ENCODE measurements around the gene FLRT1. TPM values are rescaled to one million over a fixed set of nuclear protein-coding genes. Genes with fewer than 3 reads are reported as not detected.

Gene FLRT1
- total and polyA plus RNA-seq, 4 donors = 0.10 to 0.60 TPM; not detected in 2

GRCh38 chr11:64004590-64004984, 31.1 kb upstream of the FLRT1 start:
- ATAC-seq (ENCODE audit: low FRiP score) (no peak), DNase-seq (no peak)
- Histone ChIP-seq H3K27ac (ENCODE audit: low read depth in 1 of 2, low read length in 2 of 2) (no peak overlapping the region), H3K36me3 (ENCODE audit: control insufficient read depth in 1 of 2, insufficient read depth in 2 of 2, low read length in 1 of 2) (no peaks in the 10 kb centered on the region), H3K27me3 (ENCODE audit: control insufficient read depth in 1 of 2, insufficient read depth in 2 of 2, low read length in 1 of 2) (no peaks in the 10 kb centered on the region), H3K4me3 (ENCODE audit: low read length in 2 of 2) (no peak overlapping the region), H3K4me1 (ENCODE audit: control insufficient read depth in 1 of 2, insufficient read depth in 2 of 2, low read length in 2 of 2) (no peaks in the 10 kb centered on the region), H3K9me3 (ENCODE audit: control insufficient read depth, low read length) (no peaks in the 10 kb centered on the region)
- 84 to 86% methylated on average over 4 of the region's 4 CpGs for WGBS, 2 donors
- intact Hi-C loops (cut with DNase I) = no loop called here

- 88 to 91% methylated on average over 4 of the region's 4 CpGs for WGBS, 2 donors
- Histone ChIP-seq H3K9me3 (ENCODE audit: control insufficient read depth, low read length) (no peaks in the 10 kb centered on the region), H3K4me1 (ENCODE audit: control insufficient read depth in 1 of 2, insufficient read depth in 2 of 2, low read length in 2 of 2) (no peaks in the 10 kb centered on the region), H3K4me3 (ENCODE audit: low read length in 2 of 2) (no peak overlapping the region), H3K27ac (ENCODE audit: low read depth in 1 of 2, low read length in 2 of 2) (no peak overlapping the region), H3K36me3 (ENCODE audit: control insufficient read depth in 1 of 2, insufficient read depth in 2 of 2, low read length in 1 of 2) (no peaks in the 10 kb centered on the region), H3K27me3 (ENCODE audit: control insufficient read depth in 1 of 2, insufficient read depth in 2 of 2, low read length in 1 of 2) (no peaks in the 10 kb centered on the region)
- no peak for DNase-seq
- intact Hi-C loops (cut with DNase I) = no loop called here
- ATAC-seq (ENCODE audit: low FRiP score) = no peak
Observed at GRCh38 chr11:64005691-64006090, 30.0 kb upstream of the FLRT1 start.

- H3K4me1 ChIP-seq (ENCODE audit: control insufficient read depth in 1 of 2, insufficient read depth in 2 of 2, low read length in 2 of 2) = no peaks in the 10 kb centered on the region
- DNase-seq = no peak
- H3K27ac ChIP-seq (ENCODE audit: low read depth in 1 of 2, low read length in 2 of 2) = no peak overlapping the region
- 47 to 52% methylated on average over 12 of the region's 12 CpGs for whole genome bisulfite sequencing, 2 donors
- H3K36me3 ChIP-seq (ENCODE audit: control insufficient read depth in 1 of 2, insufficient read depth in 2 of 2, low read length in 1 of 2) = no peaks in the 10 kb centered on the region
- no peak for ATAC-seq (ENCODE audit: low FRiP score)
- intact Hi-C loops (cut with DNase I) = no loop called here
- H3K27me3 ChIP-seq (ENCODE audit: control insufficient read depth in 1 of 2, insufficient read depth in 2 of 2, low read length in 1 of 2) = no peaks in the 10 kb centered on the region
- no peak overlapping the region for H3K4me3 ChIP-seq (ENCODE audit: low read length in 2 of 2)
- H3K9me3 ChIP-seq (ENCODE audit: control insufficient read depth, low read length) = no peaks in the 10 kb centered on the region
Observed at GRCh38 chr11:64006398-64006797, 29.3 kb upstream of the FLRT1 start.

- peak overlapping the region in 1 of 2 donors; percentile 0 for H3K4me3 ChIP-seq (ENCODE audit: low read length in 2 of 2)
- 0 to 1% methylated on average over 27 of the region's 27 CpGs for WGBS, 2 donors
- H3K36me3 ChIP-seq (ENCODE audit: control insufficient read depth in 1 of 2, insufficient read depth in 2 of 2, low read length in 1 of 2) = no peaks in the 10 kb centered on the region
- no peak overlapping the region for H3K27ac ChIP-seq (ENCODE audit: low read depth in 1 of 2, low read length in 2 of 2)
- intact Hi-C loops (cut with DNase I) = no loop called here
- no peaks in the 10 kb centered on the region for H3K4me1 ChIP-seq (ENCODE audit: control insufficient read depth in 1 of 2, insufficient read depth in 2 of 2, low read length in 2 of 2)
- peak; percentile 39 for ATAC-seq (ENCODE audit: low FRiP score)
- peak in 1 of 2 donors; percentile 73 for DNase-seq
- no peaks in the 10 kb centered on the region for H3K27me3 ChIP-seq (ENCODE audit: control insufficient read depth in 1 of 2, insufficient read depth in 2 of 2, low read length in 1 of 2)
- H3K9me3 ChIP-seq (ENCODE audit: control insufficient read depth, low read length) = no peaks in the 10 kb centered on the region
Observed at GRCh38 chr11:64007160-64007628, 28.5 kb upstream of the FLRT1 start.

GRCh38 chr11:64007629-64008282, 28.0 kb upstream of the FLRT1 start:
- Histone ChIP-seq H3K27ac (ENCODE audit: low read depth in 1 of 2, low read length in 2 of 2) (no peak overlapping the region), H3K27me3 (ENCODE audit: control insufficient read depth in 1 of 2, insufficient read depth in 2 of 2, low read length in 1 of 2) (no peaks in the 10 kb centered on the region), H3K9me3 (ENCODE audit: control insufficient read depth, low read length) (no peaks in the 10 kb centered on the region), H3K36me3 (ENCODE audit: control insufficient read depth in 1 of 2, insufficient read depth in 2 of 2, low read length in 1 of 2) (no peaks in the 10 kb centered on the region), H3K4me1 (ENCODE audit: control insufficient read depth in 1 of 2, insufficient read depth in 2 of 2, low read length in 2 of 2) (no peaks in the 10 kb centered on the region), H3K4me3 (ENCODE audit: low read length in 2 of 2) (peak overlapping the region; percentile 0 to 1)
- DNase-seq = peak; percentile 89 to 93
- ATAC-seq (ENCODE audit: low FRiP score) = peak; percentile 86
- intact Hi-C loops (cut with DNase I) = no loop called here
- WGBS, 2 donors = 3% methylated on average over 40 of the region's 40 CpGs

GRCh38 chr11:64008283-64008913, 27.3 kb upstream of the FLRT1 start:
- 94% methylated on average over 23 to 26 of the region's 26 CpGs for WGBS, 2 donors
- H3K27ac ChIP-seq (ENCODE audit: low read depth in 1 of 2, low read length in 2 of 2) = no peak overlapping the region
- intact Hi-C loops (cut with DNase I) = no loop called here

GRCh38 chr11:64008914-64009633, 26.7 kb upstream of the FLRT1 start:
- Histone ChIP-seq H3K4me3 (ENCODE audit: low read length in 2 of 2) (no peak overlapping the region), H3K36me3 (ENCODE audit: control insufficient read depth in 1 of 2, insufficient read depth in 2 of 2, low read length in 1 of 2) (no peaks in the 10 kb centered on the region), H3K4me1 (ENCODE audit: control insufficient read depth in 1 of 2, insufficient read depth in 2 of 2, low read length in 2 of 2) (no peaks in the 10 kb centered on the region), H3K27ac (ENCODE audit: low read depth in 1 of 2, low read length in 2 of 2) (no peak overlapping the region), H3K9me3 (ENCODE audit: control insufficient read depth, low read length) (no peaks in the 10 kb centered on the region), H3K27me3 (ENCODE audit: control insufficient read depth in 1 of 2, insufficient read depth in 2 of 2, low read length in 1 of 2) (no peaks in the 10 kb centered on the region)
- intact Hi-C loops (cut with DNase I) = no loop called here
- ATAC-seq (ENCODE audit: low FRiP score) (no peak), DNase-seq (no peak)
- 93 to 94% methylated on average over 18 of the region's 18 CpGs for WGBS, 2 donors

More at GRCh38 chr11:64008283-64008913, 27.3 kb upstream of the FLRT1 start:
- ATAC-seq (ENCODE audit: low FRiP score) (no peak), DNase-seq (no peak)
- Histone ChIP-seq H3K4me3 (ENCODE audit: low read length in 2 of 2) (no peak overlapping the region), H3K4me1 (ENCODE audit: control insufficient read depth in 1 of 2, insufficient read depth in 2 of 2, low read length in 2 of 2) (no peaks in the 10 kb centered on the region), H3K36me3 (ENCODE audit: control insufficient read depth in 1 of 2, insufficient read depth in 2 of 2, low read length in 1 of 2) (no peaks in the 10 kb centered on the region), H3K9me3 (ENCODE audit: control insufficient read depth, low read length) (no peaks in the 10 kb centered on the region), H3K27me3 (ENCODE audit: control insufficient read depth in 1 of 2, insufficient read depth in 2 of 2, low read length in 1 of 2) (no peaks in the 10 kb centered on the region)

- Histone ChIP-seq H3K27ac (ENCODE audit: low read depth in 1 of 2, low read length in 2 of 2) (no peak overlapping the region), H3K9me3 (ENCODE audit: control insufficient read depth, low read length) (no peaks in the 10 kb centered on the region), H3K4me3 (ENCODE audit: low read length in 2 of 2) (no peak overlapping the region), H3K4me1 (ENCODE audit: control insufficient read depth in 1 of 2, insufficient read depth in 2 of 2, low read length in 2 of 2) (no peaks in the 10 kb centered on the region), H3K36me3 (ENCODE audit: control insufficient read depth in 1 of 2, insufficient read depth in 2 of 2, low read length in 1 of 2) (no peaks in the 10 kb centered on the region), H3K27me3 (ENCODE audit: control insufficient read depth in 1 of 2, insufficient read depth in 2 of 2, low read length in 1 of 2) (no peaks in the 10 kb centered on the region)
- ATAC-seq (ENCODE audit: low FRiP score) = no peak
- no peak for DNase-seq
- intact Hi-C loops (cut with DNase I) = no loop called here
- WGBS, 2 donors = 97 to 98% methylated on average over 8 of the region's 8 CpGs
Observed at GRCh38 chr11:64009710-64010109, 26.0 kb upstream of the FLRT1 start.
